Globus pallidus (tissue), 1 donor: ENCODE results near the gene ADSS2.

Source experiments
- DNase-seq: peaks from one replicate; pipeline ENCODE4 v3.0.0-alpha.2; 2015; ENCODE audit warnings: low spot score

Gene ADSS2

DNA sequence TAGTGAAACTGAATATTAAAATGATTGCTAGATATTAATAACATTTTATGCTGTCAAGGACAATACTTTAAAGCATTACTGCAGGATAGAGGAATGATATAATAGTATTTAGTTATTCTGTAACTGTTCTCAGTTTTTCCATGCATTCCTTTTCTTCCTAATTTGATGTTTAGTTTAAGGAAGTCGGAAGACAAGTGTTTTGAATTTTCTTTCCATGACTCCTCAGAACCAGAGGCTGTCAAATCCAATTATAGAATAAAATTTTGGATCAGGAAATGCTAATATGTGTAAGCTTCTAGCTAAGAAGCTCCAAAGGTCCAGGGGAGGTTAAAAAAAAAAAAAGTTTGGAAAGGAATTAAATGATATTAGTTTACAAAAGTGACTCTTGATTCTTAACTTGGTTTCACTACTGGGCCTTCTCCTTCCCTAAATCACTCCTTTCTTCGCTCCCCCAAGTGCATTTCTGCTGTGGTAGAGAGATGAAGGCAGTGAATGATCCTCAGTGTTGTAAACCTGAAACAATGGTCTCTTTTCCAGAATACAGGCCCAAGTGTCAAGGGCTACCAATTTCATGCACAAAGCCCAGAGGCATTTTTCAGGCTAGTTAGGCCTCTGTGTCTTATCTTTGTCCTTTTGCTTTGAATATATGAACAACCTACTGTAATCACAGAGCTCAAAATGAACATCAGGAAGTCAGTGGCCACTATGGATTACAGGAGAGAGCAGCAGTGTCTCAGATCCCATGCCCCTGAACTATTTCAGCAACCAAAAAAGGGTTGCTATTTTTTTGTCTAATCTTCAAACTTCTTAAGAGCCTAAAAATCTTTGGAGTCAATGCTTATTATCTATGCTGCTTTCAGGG is 6.2 kb downstream of the ADSS2 start:
- DNase-seq: peak; percentile 82

DNA sequence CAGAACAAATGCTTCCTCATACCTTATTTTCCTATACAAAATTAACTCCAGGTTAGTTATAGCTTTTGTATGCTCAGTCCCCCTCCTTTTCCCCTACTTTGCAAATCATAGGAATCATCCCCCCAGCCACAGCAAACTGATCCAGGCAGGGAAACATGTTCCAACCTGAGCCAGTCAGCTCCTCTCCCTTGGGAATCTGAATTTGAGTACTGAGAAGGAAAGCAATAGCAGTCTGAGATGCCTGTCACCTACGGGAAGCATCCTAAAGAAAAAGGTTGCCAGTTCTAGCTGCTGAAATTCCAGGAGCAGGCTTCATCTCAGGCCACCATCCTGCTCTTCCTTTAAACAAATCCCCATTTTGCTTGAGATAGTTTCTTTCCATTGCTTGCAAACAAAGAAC is 6.9 kb downstream of the ADSS2 start:
- no peak for DNase-seq

DNA sequence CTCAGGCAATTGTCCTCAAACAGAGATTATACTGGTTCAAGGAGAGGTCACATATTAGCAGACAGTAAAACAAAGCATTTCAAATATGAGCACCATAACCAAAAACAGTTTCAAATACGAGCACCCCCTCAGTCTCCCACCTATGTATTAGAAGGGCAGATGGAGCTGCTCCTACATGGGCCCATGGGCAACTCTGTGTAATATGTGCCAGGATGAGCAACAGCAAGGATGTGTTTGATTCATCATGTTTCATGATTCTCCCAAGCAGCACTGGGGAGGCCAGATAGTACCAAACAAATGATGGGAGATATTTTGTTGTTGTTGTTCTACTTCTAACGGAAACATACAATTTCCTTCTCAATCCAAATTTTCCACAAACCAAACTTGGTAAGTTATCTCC is 8.9 kb downstream of the ADSS2 start:
- no peak for DNase-seq

DNA sequence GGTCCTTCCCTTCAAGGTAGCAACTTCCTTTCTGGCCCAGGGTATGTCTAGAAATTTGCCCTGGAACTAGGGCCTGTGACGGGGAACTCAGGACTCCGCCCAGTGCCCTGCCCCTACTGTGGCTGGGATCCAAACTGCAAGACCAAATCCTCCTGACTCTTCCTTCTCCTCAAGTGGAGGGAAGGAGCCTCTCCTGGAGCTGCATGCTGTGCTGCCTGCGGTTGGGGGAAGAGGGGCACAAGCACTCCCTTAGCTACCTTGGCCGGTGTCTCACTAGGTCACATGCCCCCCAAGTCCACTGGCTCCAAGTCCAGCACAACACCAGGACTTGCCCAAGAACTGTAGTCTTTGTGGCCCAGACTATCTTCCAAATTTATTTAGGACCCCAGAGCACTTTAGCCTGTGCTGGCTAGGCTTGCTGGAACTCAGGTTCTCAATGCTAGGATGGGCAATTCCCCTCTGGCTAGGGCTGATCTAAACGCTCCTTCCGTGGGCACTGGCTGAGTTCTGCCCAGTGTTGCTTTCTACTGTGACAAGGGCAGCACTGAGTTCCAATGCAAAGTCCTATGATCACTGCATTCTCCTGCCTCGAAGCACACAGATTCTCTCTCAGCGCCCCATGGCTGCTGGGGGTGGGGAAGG is 12.2 kb downstream of the ADSS2 start:
- no peak for DNase-seq

DNA sequence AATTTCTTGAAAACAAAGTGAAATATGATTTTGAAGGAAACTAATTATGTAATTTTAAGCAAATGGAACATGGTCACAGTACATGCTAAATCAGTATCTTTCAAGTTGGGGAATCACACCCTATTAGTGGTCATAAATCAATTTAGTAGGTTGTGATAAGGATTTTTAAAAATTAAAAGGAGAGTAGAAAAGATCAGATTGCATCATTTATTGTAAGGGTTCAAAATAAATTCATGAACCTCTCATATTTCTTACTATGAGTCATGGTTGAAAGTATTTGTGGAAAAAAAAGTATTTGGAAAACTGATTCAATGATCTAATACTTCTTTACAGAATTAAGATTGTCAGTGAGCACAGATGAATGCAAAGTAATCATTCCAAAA is 14.6 kb downstream of the ADSS2 start:
- no peak for DNase-seq

DNA sequence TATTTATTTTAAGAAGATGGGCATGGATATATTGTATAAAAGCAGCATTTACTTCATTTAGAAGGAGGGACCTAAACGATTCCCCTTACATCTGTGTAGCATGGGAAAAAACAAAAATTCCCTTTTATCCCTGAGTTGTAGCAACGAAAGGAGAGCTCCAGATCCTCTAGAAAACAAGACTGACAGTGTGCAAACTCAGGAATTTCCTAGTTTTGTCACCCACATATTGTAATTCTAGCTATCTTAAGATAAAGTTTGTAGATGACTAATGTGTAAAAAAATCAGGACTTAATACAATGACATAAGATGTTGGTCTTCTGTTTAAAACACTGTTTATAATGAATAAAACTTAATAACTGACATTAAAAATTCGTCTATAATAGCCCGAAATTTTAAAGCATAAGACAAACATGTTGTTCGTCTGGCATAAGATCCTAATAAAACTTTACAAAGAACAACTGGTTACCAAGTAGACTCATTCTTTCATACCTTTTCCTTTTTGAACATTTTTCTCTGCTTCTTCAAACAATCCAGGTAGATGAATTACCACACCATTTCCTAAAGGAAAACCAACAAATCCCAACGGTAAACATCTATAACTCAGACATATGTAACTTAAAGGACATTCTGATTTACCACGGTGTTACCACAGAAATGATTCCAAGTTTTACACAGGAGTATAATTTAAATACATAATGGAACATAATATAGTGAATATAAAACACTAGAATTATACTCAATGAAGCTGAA is 15.2 kb downstream of the ADSS2 start:
- DNase-seq: no peak

DNA sequence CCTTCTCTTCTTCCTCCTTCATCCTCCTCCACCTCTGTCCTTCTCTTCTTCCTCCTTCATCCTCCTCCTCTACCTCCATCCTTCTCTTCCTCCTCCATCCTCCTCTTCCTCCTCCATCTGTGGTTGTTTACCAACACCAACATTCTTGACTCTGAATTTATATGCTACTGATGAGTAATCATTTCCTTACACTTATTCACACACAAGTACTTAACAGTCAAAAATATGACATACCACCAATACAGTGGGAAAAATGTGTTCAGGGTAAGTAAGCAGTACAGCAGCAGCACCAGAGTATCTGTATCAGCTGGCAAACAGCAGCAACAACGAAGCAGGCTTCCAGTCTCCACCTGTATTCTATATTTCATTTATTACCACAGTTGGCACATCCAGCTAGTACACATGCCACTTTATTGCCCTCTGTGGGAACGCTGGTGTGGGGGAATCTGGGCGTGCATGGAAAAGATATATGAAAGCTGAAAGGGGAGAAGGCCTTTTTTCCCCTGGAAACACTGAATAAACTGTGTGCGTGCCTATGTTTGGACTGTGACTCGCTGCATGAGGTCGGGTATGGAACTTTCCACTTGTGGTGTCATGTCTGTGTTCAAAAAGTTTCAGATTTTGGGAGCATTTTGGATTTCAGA is 16.0 kb downstream of the ADSS2 start:
- peak; percentile 63 for DNase-seq

DNA sequence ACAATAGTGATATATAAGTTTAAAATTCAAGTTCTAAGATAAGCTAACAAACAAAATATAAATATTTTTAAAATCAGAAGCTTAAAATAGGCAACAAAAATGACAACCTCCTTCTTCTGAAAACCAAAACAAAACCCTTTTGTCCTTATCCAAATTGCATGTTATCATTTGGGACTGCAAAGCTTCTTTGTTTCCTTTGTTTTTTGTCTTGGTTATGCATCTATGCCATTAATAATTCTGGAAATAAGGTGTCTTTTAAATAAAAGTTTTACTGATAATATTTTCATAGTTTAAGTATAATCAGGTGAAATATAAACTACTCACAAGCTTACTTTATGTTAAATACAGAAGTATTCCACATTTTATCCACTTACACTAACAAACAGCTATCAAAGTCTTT is 20.5 kb downstream of the ADSS2 start:
- peak; percentile 82 for DNase-seq

DNA sequence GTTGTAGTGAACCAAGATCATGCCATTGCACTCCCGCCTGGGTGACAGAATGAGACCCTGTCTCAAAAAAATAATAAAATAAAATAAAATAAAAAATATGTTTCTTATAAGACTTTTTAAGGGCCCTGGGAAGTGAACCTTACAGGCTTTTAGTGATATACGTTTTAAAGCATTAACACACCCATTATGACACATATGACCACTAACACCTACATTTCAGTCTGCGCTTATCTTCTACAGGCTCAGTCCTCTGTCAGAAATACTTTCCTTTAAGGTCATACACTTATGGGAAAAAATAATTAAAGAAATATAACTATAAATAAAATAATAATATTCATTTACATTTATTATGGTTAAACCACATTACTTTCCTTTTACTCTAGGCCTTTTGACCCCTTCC is 21.9 kb downstream of the ADSS2 start:
- DNase-seq: no peak

DNA sequence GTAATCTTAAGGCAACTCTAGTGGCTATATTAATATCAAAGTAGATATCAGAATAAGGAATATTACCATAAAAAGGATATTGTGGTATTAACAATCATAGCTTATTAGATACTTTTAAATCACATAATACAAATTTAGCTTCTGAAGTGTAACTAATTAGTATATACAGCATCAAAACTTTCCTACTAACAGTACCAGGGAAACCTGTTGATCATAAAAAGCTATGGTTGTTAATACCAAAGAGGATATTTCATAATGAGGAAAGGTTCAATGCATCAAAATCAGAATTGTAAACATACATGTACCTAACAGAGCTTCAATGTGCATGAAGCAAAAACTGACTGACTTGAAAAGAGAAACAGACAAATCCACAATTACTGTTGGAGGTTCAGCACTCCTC is 24.1 kb downstream of the ADSS2 start:
- DNase-seq: no peak

DNA sequence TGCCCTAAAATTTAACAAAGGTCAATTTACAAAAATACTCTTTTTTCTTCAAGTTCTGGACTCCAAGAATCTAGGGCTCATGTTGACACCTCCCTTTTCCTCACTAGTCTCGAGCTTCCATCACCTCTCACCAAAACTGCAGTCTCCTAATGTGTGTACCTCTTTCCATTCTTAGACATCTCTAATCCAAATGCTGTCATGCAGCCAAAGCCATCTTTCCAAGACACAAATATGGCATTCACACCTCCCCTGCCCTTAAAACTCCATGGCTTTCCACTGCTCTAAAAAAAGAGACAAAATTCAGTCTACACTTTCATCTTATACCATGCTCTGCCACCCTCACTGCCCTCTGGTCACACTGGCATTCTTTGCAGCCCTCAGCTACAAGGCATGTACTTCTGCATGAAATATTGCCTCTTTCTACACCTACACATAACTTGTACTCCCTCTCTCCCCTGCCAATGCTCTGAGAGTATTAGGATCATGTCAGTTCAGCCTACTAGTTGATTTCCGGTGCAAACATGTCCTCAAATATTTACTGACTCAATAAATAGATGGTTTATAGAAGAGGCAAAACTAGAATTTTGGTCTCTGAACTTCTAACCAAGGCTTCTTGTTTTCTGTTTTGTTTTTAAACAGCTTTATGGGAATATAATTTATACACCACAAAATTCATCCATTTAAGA is 26.9 kb downstream of the ADSS2 start:
- no peak for DNase-seq

DNA sequence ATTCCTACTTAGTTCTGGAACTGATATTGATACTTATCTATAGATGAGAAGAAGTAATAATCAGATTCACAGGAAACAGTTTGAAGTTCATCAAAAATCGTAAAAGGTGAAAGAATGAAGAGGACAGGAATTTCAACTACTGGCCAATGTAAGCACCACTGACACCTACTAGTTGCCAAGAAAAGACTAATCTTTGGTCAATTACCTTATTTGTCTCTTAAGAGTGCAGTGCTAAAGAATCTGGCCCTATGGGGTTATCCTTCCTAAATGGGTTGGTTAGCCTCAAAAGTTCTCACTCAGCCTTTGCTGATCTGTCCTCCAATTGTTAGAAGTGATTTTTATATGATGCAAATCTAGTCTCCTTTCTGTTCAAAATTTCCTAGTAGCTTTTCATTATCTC is 29.5 kb downstream of the ADSS2 start:
- DNase-seq: no peak

DNA sequence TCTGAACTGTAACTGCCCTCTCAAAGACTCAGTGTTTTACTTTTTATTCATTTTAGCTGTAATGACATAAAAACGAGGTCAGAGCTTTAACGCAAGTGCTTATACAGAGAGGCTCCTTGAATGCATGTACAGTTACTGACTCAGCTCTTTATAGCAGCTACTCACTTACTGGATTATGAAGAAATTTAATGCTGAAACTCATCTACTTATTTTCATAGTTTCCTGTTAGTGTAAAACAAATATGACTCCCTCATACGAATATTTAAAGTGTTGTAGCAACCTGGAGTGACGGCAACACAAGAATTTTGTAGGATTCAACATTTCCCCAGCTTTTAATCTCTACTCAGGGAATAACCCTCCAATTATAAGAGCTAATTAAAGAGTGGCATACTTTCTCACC is 32.7 kb downstream of the ADSS2 start:
- DNase-seq: no peak

DNA sequence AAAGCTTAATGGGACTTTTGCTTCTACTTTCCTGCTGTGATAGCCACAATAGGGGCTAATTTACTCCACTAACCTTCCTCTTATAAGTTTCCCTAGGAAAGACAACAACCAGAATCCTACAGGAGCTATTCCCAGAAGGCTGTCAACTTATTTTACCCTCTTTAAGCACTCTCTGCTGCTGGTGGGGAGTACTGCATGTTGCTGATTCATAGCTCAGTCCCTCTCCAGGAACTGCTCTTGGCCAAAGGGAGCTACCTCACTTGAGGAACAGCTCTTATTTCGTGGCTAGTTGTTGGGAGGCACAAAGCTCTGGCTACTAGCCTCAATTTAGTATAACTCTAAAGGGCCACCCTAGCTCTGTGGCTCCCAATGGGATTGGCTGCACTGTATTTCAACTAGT is 37.2 kb downstream of the ADSS2 start:
- DNase-seq: no peak

DNA sequence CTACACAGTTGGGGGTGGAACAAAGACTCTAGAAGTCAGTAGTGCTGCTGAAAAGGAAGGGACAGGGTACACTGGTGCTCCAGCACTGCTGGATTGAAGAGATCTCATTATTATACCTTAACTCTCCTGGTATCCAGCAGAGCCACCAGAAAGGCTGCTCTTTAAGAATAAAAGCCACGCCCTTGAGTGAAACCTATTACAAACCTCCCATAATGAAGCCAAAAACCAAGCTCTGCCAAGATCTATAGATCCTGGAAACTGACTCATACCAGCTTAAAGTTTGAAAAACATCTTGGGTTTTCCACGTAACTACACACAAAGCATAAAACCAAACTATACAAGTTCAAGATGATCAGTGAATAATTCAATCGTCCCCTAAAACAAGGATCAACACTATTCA is 38.0 kb downstream of the ADSS2 start:
- no peak for DNase-seq

DNA sequence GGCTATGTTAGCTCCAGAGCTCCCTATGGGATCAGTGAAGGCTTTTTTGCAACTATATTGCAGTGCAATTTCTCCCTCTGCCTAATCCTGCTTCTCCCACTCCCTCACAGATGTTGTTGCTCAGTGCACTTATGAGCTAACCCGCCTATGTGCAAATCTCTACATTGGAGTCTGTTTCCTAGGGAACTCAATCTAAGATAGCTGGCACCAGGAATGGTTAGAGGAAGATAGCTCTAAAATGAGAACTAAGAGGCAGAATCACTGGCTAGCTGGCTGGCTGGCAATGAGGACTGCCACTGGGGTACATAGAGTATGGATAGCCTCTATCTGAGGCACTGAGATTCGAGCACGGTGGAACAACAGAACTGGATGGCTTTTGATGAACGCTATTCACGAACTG is 39.5 kb downstream of the ADSS2 start:
- no peak for DNase-seq

DNA sequence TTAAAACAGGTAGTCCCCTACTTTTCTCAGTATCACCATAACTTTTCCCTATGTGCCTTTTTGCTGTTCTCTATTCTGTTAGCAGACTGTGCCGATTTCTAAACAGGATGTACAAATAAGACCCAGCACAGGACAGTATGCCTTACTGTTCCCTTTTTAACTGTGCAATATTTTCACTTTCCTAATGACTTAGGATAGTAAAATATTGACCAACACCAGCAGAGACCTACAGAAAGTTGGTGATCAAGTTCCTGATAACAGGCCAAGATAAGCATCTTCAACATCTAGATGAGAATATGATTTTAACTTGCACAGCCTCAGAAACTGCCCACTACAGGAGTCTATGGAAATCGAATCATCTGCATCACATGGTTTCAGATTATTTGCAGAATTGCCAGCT is 42.0 kb downstream of the ADSS2 start:
- DNase-seq: no peak

DNA sequence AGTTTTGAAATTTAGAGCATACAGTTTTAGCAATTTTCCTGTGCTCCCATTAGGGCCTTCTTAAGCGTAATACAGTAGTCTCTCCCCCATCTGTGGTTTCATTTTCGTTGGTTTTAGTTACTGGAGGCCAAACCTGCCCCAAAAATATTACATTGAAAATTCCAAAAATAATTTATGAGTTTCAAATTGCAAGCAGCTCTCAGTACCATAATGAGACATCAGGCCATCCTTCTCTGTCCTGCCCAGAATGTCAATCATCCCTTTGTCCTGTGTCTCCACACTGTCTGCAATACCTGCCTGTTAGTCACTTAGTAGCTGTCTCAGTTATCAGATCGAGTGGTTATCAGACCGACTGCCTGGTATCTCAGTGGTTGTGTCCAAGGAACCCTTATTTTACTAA is 45.4 kb downstream of the ADSS2 start:
- no peak for DNase-seq

DNA sequence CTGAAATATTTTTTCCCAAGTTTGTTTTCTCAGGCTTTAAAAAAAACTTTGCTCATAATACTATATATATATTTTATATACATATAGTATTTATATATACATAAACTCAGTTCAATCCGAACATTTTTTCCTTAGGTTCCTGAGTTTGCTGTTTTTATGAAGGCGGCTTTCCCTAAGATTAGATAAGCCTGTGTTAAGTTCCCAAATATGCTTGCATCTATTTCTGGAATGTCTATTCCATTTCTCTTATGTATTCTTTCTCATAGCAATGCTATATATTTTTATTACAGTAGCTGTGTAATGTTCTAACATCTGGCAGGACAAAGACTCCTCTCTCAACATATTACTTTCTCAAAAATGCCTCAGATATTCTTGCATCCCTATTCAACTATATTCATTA is 45.9 kb downstream of the ADSS2 start:
- no peak for DNase-seq

DNA sequence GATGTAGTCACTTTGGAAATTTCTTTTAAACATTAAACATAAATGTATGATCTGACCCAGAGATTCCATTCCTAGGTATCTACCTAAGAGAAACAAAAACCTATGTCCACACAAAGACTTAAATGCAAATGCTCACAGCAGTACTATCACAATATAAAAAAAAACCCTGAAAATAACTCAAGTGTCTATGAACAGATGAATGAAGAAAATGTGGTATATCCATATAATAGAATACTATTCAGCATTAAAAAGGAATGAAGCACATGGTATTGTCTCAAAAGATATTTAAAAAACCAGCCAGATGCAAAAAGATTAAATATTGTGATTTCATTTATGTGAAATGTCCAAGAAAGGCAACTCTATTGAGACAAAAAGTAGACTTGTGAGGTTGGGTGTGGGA is 48.3 kb downstream of the ADSS2 start:
- DNase-seq: no peak

DNA sequence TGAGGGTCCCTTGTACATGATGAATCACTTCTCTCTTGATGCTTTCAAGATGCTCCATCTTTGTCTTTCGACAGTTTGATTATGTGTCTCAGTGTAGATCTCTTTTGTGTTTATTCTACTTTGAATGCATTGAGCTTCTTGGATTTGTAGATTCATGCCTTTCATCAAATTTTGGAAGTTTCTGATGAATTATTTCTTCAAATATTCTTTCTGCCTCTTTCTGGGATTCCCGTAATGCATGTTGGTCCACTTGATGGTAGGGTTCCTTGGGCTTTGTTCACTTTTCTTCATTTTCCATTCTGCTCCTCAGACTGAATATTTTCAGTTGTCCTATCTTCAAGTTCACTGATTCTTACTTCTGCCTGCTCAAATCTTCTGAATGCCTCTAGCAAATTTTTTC is 50.7 kb downstream of the ADSS2 start:
- no peak for DNase-seq

DNA sequence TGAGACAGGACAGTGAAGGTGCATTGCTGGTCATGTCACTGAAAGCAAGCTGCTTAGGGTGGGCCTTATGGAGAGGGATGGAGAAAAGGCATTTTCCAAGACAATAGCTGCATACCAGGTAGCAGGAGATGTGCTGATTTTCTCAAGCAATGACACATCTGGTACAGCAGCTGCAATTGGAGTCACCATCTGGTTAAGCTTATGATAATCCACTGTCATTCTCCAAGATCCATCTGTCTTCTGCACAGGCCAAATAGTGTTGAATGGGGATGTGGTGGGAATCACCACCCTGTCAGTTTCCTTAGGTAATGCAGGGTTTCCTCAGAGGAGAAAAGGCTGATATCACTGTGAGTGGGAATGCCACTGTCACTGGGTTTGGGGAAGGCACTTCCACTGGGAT is 54.6 kb downstream of the ADSS2 start:
- DNase-seq: no peak
